ENCODE results near the gene PARP3.

GRCh38 chr3:51961602-51962569 is 19.7 kb downstream of the PARP3 start:
- TF ChIP-seq MAX (IDR thresholded peaks at IDR 0.05) = no peak
- TF ChIP-seq YY1 (IDR thresholded peaks at IDR 0.05; ENCODE audit: low read depth) = no peak
- TF ChIP-seq EP300 (IDR thresholded peaks at IDR 0.05; ENCODE audit: borderline replicate concordance) = no peak
- no peak for TF ChIP-seq TCF12 (IDR thresholded peaks at IDR 0.05; ENCODE audit: low read depth)
- TF ChIP-seq FOXM1 (IDR thresholded peaks at IDR 0.05; ENCODE audit: borderline replicate concordance, low read depth) = no peak
- TF ChIP-seq RAD21 (IDR thresholded peaks at IDR 0.05; ENCODE audit: low read depth) = no peak
- no peak for TF ChIP-seq CEBPB (IDR thresholded peaks at IDR 0.05)
- no peak for TF ChIP-seq NFIC (IDR thresholded peaks at IDR 0.05)
- TF ChIP-seq EGR1 (IDR thresholded peaks at IDR 0.05) = no peak
